Mesendoderm (in vitro differentiated cells): ENCODE results near the gene NAALADL1.
"Not testable (repeated sequence)": the region's sequence is repeated elsewhere in the genome, so short reads cannot be mapped to it uniquely, and the experiment has no call there.

Experiments used
- DNase-seq: peaks from one replicate; pipeline ENCODE4 v3.0.0; 2013
- H2AK5ac ChIP-seq: 2 replicates; pipeline ENCODE4 v1.6.1; 2013; ENCODE audit warnings: low read length, inconsistent platforms
- H2BK120ac ChIP-seq: 2 replicates; pipeline ENCODE4 v1.6.1; 2013; ENCODE audit warnings: low read depth, mild to moderate bottlenecking, low read length, moderate library complexity, mixed read lengths
- H2BK15ac ChIP-seq: replicated peaks from 2 replicates; pipeline ENCODE4 v1.6.1; 2013; ENCODE audit warnings: low read depth, mild to moderate bottlenecking, moderate library complexity
- H2BK5ac ChIP-seq: 2 replicates; pipeline ENCODE4 v1.6.1; 2013; ENCODE audit warnings: low read length, inconsistent platforms
- H3K18ac ChIP-seq: 2 replicates; pipeline ENCODE4 v1.6.1; 2013; ENCODE audit warnings: mild to moderate bottlenecking, low read length, mixed read lengths
- H3K23ac ChIP-seq: one replicate; pipeline ENCODE4 v1.6.1; 2013; ENCODE audit warnings: low read length
- H3K27ac ChIP-seq: 2 replicates; pipeline ENCODE4 v1.5.1; 2013; ENCODE audit warnings: low read depth, mild to moderate bottlenecking, inconsistent platforms, low read length, moderate library complexity
- H3K27me3 ChIP-seq: 2 replicates; pipeline ENCODE4 v1.6.1; 2013; ENCODE audit warnings: low read length, control low read depth, mild to moderate bottlenecking, inconsistent platforms; ENCODE audit not compliant: insufficient read depth, poor library complexity
- H3K36me3 ChIP-seq: 2 replicates; pipeline ENCODE4 v1.6.1; 2013; ENCODE audit warnings: low read length, inconsistent platforms; ENCODE audit not compliant: control insufficient read depth, insufficient read depth
- H3K4ac ChIP-seq: one replicate; pipeline ENCODE4 v1.6.1; 2013; ENCODE audit warnings: low read depth, mild to moderate bottlenecking, low read length, moderate library complexity
- H3K4me1 ChIP-seq: 2 replicates; pipeline ENCODE4 v1.6.1; 2013; ENCODE audit warnings: low read depth, low read length, inconsistent platforms; ENCODE audit not compliant: control insufficient read depth
- H3K4me2 ChIP-seq: 2 replicates; pipeline ENCODE4 v1.6.1; 2013; ENCODE audit warnings: low read length
- H3K4me3 ChIP-seq: 2 replicates; pipeline ENCODE4 v1.5.1; 2013; ENCODE audit warnings: mild to moderate bottlenecking, low read length
- H3K56ac ChIP-seq: one replicate; pipeline ENCODE4 v1.6.1; 2013; ENCODE audit warnings: low read length
- H3K79me1 ChIP-seq: 2 replicates; pipeline ENCODE4 v1.6.1; 2013; ENCODE audit warnings: low read length, inconsistent platforms
- H3K79me2 ChIP-seq: 2 replicates; pipeline ENCODE4 v1.6.1; 2013; ENCODE audit warnings: mild to moderate bottlenecking, low read length; ENCODE audit not compliant: control insufficient read depth, insufficient read depth
- H3K9ac ChIP-seq: 2 replicates; pipeline ENCODE4 v1.6.1; 2013; ENCODE audit warnings: low read length, inconsistent platforms
- H4K5ac ChIP-seq: one replicate; pipeline ENCODE4 v1.6.1; 2013; ENCODE audit warnings: low read length
- H4K8ac ChIP-seq: one replicate; pipeline ENCODE4 v1.6.1; 2013; ENCODE audit warnings: low read depth, mild to moderate bottlenecking, control low read depth, low read length, moderate library complexity
- WGBS: extraction: QIAGEN DNeasy Blood & Tissue Kit; methylation state at CpG from one replicate; pipeline ENCODE4 v1.1.7; 2013; ENCODE audit warnings: low lambda C conversion rate, missing lambda C conversion rate; ENCODE audit not compliant: insufficient coverage; ENCODE audit errors: extremely low coverage; 5-methylcytosine and 5-hydroxymethylcytosine counted together

The NAALADL1 gene

DNA sequence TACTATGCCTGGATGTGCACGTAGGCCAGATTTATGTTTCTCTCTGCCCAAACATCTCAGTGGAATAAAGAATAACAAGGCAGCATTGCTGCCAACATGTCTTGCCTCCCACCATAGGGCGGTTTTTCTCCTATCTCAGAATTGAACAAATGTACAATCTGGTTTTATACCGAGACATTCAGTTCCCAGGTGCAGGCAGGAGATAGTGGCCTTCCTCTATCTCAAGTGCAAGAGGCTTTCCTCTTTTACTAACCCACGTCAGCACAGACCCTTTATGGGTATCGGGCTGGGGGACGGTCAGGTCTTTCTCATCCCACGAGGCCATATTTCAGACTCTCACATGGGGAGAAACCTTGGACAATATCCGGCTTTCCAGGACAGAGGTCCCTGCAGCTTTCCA lies 34.9 kb downstream of the NAALADL1 start:
- not testable (repeated sequence) for H3K79me1 ChIP-seq, H2BK15ac ChIP-seq, H3K4me3 ChIP-seq, DNase-seq, H3K27ac ChIP-seq, H3K9ac ChIP-seq, H3K56ac ChIP-seq, H3K23ac ChIP-seq, H3K4me2 ChIP-seq, H4K8ac ChIP-seq, H2BK5ac ChIP-seq, H3K18ac ChIP-seq, H4K5ac ChIP-seq, H3K4me1 ChIP-seq, H3K36me3 ChIP-seq, H2AK5ac ChIP-seq, H3K4ac ChIP-seq, H3K27me3 ChIP-seq, H2BK120ac ChIP-seq, H3K79me2 ChIP-seq
- no CpG with 5 or more reads among the region's 8 CpGs for WGBS

DNA sequence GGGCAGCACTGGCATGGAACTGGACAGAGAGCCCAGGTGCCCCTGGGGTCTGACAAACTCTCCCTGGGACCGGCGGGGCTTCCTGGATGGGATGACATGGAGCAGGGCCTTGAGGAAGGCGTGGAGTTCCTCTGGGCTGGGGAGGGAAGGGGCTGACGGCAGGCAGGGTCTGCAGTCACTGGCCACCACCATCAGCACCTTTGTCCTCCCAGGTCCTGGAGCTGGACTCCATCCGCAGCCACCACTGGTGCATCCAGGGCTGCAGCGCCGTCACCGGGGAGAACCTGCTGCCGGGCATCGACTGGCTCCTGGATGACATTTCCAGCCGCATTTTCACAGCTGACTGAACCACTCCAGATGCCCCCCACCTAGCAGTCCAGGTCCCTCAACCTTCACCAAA lies 36.8 kb downstream of the NAALADL1 start:
- H2AK5ac ChIP-seq = no peak overlapping the region
- no peak for DNase-seq
- H3K56ac ChIP-seq = no peak overlapping the region
- H3K4me3 ChIP-seq = no peak overlapping the region
- H4K8ac ChIP-seq = no peak overlapping the region
- no peak overlapping the region for H2BK120ac ChIP-seq
- H3K23ac ChIP-seq = no peak overlapping the region
- H3K79me1 ChIP-seq = peaks cover 2% of the 10 kb centered on the region
- H3K4me1 ChIP-seq = no peaks in the 10 kb centered on the region
- H3K27me3 ChIP-seq = no peaks in the 10 kb centered on the region
- H2BK15ac ChIP-seq = no peak overlapping the region
- peaks cover 3% of the 10 kb centered on the region for H3K36me3 ChIP-seq
- no peak overlapping the region for H3K4ac ChIP-seq
- H2BK5ac ChIP-seq = no peak overlapping the region
- H3K27ac ChIP-seq = no peak overlapping the region
- no peak overlapping the region for H4K5ac ChIP-seq
- no CpG with 5 or more reads among the region's 11 CpGs for WGBS
- no peak overlapping the region for H3K9ac ChIP-seq
- no peak overlapping the region for H3K4me2 ChIP-seq
- H3K18ac ChIP-seq = no peak overlapping the region
- H3K79me2 ChIP-seq = no peaks in the 10 kb centered on the region

GRCh38 chr11:65021003-65021402 lies 37.4 kb downstream of the NAALADL1 start:
- Histone ChIP-seq H3K4me2 (no peak overlapping the region), H3K4me1 (no peaks in the 10 kb centered on the region), H2BK120ac (no peak overlapping the region), H3K79me1 (peaks cover 2% of the 10 kb centered on the region), H3K9ac (no peak overlapping the region), H3K56ac (no peak overlapping the region), H3K27me3 (no peaks in the 10 kb centered on the region), H2AK5ac (no peak overlapping the region), H4K8ac (no peak overlapping the region), H3K23ac (no peak overlapping the region), H3K4ac (no peak overlapping the region), H3K27ac (no peak overlapping the region), H4K5ac (no peak overlapping the region), H3K18ac (no peak overlapping the region), H3K36me3 (peaks cover 3% of the 10 kb centered on the region), H3K79me2 (no peaks in the 10 kb centered on the region), H2BK15ac (no peak overlapping the region), H3K4me3 (no peak overlapping the region), H2BK5ac (no peak overlapping the region)
- no CpG with 5 or more reads among the region's 3 CpGs for WGBS
- no peak for DNase-seq

GRCh38 chr11:65019824-65020223 lies 38.5 kb downstream of the NAALADL1 start:
- Histone ChIP-seq H3K4ac (no peak overlapping the region), H2AK5ac (no peak overlapping the region), H3K79me2 (no peaks in the 10 kb centered on the region), H3K9ac (no peak overlapping the region), H3K27me3 (no peaks in the 10 kb centered on the region), H3K27ac (no peak overlapping the region), H3K36me3 (peaks cover 3% of the 10 kb centered on the region), H4K5ac (no peak overlapping the region), H3K23ac (no peak overlapping the region), H3K4me2 (no peak overlapping the region), H3K4me1 (no peaks in the 10 kb centered on the region), H2BK120ac (no peak overlapping the region), H2BK5ac (no peak overlapping the region), H2BK15ac (no peak overlapping the region), H3K79me1 (peaks cover 2% of the 10 kb centered on the region), H3K4me3 (no peak overlapping the region), H3K18ac (no peak overlapping the region), H4K8ac (no peak overlapping the region), H3K56ac (no peak overlapping the region)
- DNase-seq = no peak
- WGBS = no CpG with 5 or more reads among the region's 7 CpGs

DNA sequence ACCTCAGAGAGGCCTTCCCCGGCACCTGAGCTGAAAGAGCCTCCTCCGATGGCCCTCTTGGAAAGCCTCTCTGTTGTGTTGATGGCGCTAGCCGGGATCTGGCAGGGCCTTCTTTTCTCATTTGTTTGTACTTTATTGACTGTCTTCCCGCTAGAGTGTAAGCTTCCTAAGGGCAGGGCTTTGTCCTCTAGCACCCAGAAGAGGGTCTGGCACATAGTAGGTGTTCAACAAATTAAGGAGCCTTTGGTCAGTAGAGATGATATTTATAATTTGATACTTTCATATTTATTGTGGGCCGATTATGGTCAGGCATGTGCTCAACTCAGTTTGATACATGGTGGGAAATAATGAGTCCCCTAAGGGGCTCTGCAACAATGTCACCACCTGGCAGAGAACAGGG lies 40.4 kb downstream of the NAALADL1 start:
- H3K27ac ChIP-seq = no peak overlapping the region
- H2BK15ac ChIP-seq = no peak overlapping the region
- H4K8ac ChIP-seq = no peak overlapping the region
- H2BK5ac ChIP-seq = no peak overlapping the region
- no CpG with 5 or more reads among the region's 6 CpGs for WGBS
- H3K18ac ChIP-seq = no peak overlapping the region
- H3K79me1 ChIP-seq = peaks cover 2% of the 10 kb centered on the region
- H4K5ac ChIP-seq = no peak overlapping the region
- no peak for DNase-seq
- peaks cover 3% of the 10 kb centered on the region for H3K36me3 ChIP-seq
- no peak overlapping the region for H3K56ac ChIP-seq
- H3K23ac ChIP-seq = no peak overlapping the region
- H3K79me2 ChIP-seq = no peaks in the 10 kb centered on the region
- no peak overlapping the region for H3K4ac ChIP-seq
- no peaks in the 10 kb centered on the region for H3K27me3 ChIP-seq
- no peak overlapping the region for H3K9ac ChIP-seq
- H2AK5ac ChIP-seq = no peak overlapping the region
- H3K4me1 ChIP-seq = peaks cover 2% of the 10 kb centered on the region
- no peak overlapping the region for H2BK120ac ChIP-seq
- H3K4me3 ChIP-seq = no peak overlapping the region
- no peak overlapping the region for H3K4me2 ChIP-seq

GRCh38 chr11:65016705-65017104 lies 41.6 kb downstream of the NAALADL1 start:
- Histone ChIP-seq H2BK15ac (no peak overlapping the region), H3K4me3 (no peak overlapping the region), H2BK5ac (no peak overlapping the region), H3K56ac (no peak overlapping the region), H3K4me2 (no peak overlapping the region), H3K79me2 (no peaks in the 10 kb centered on the region), H4K5ac (no peak overlapping the region), H3K36me3 (peaks cover 3% of the 10 kb centered on the region), H2AK5ac (no peak overlapping the region), H3K4me1 (peaks cover 2% of the 10 kb centered on the region), H3K18ac (no peak overlapping the region), H3K4ac (no peak overlapping the region), H2BK120ac (no peak overlapping the region), H3K27ac (no peak overlapping the region), H3K23ac (no peak overlapping the region), H4K8ac (no peak overlapping the region), H3K9ac (no peak overlapping the region), H3K27me3 (no peaks in the 10 kb centered on the region), H3K79me1 (peaks cover 2% of the 10 kb centered on the region)
- no CpG with 5 or more reads among the region's 4 CpGs for WGBS
- DNase-seq = peak; percentile 41
